SK-N-SH treated with all-trans-retinoic acid at 6 μM for 48 hours (cell line): ENCODE data around the gene ZDHHC3.

Source experiments
- ATAC-seq: fragments of 200-7000 bp; cut with Tn5 transposase; 3 replicates; pipeline ENCODE4 v1.9.1; 2020; ENCODE audit warnings: mild to moderate bottlenecking, moderate library complexity
- ARNTL ChIP-seq: fragments of 450-650 bp; formaldehyde crosslinking; IDR thresholded peaks from 2 replicates; pipeline ENCODE4 v1.5.0; 2020; ENCODE audit warnings: low read depth, mild to moderate bottlenecking, moderate library complexity, borderline replicate concordance
- BACH2 ChIP-seq: fragments of 250-450 bp; sonication (Bioruptor Pico); IDR thresholded peaks from 2 replicates; pipeline ENCODE4 v1.9.0; 2021; ENCODE audit warnings: mild to moderate bottlenecking, borderline replicate concordance
- CSDC2 ChIP-seq: fragments of 250-450 bp; sonication (Bioruptor Pico); IDR thresholded peaks from 2 replicates; pipeline ENCODE4 v1.5.0; 2020; ENCODE audit warnings: mild to moderate bottlenecking, moderate library complexity
- GLIS3 ChIP-seq: fragments of 250-450 bp; sonication (Bioruptor Pico); IDR thresholded peaks from 2 replicates; pipeline ENCODE4 v1.5.0; 2020; ENCODE audit warnings: mild to moderate bottlenecking, moderate library complexity
- ISL1 ChIP-seq: fragments of 250-450 bp; sonication (Bioruptor Pico); IDR thresholded peaks from 2 replicates; pipeline ENCODE4 v2.1.2; 2022; ENCODE audit warnings: mild to moderate bottlenecking, moderate library complexity
- OSR1 ChIP-seq: fragments of 250-450 bp; sonication (Bioruptor Pico); IDR thresholded peaks from 2 replicates; pipeline ENCODE4 v1.8.0; 2022; ENCODE audit warnings: moderate library complexity, mild to moderate bottlenecking, inconsistent platforms
- PPARA ChIP-seq: fragments of 250-450 bp; sonication (Bioruptor Pico); IDR thresholded peaks from 2 replicates; pipeline ENCODE4 v1.5.0; 2020; ENCODE audit warnings: mild to moderate bottlenecking, borderline replicate concordance
- RARB ChIP-seq: fragments of 250-450 bp; sonication (Bioruptor Pico); IDR thresholded peaks from 2 replicates; pipeline ENCODE4 v1.8.0; 2021; ENCODE audit warnings: mild to moderate bottlenecking, moderate library complexity
- SNAI2 ChIP-seq: fragments of 250-450 bp; sonication (Bioruptor Pico); IDR thresholded peaks from 2 replicates; pipeline ENCODE4 v1.5.0; 2020; ENCODE audit warnings: mild to moderate bottlenecking, moderate library complexity
- TCF4 ChIP-seq: fragments of 250-450 bp; sonication (Bioruptor Pico); IDR thresholded peaks from 2 replicates; pipeline ENCODE4 v1.8.0; 2021; ENCODE audit warnings: mild to moderate bottlenecking, moderate library complexity, borderline replicate concordance
- TOX ChIP-seq: fragments of 250-450 bp; sonication (Bioruptor Pico); IDR thresholded peaks from 2 replicates; pipeline ENCODE4 v1.8.0; 2021; ENCODE audit warnings: mild to moderate bottlenecking, moderate library complexity, borderline replicate concordance
- ZC3H10 ChIP-seq: fragments of 250-450 bp; sonication (Bioruptor Pico); IDR thresholded peaks from 2 replicates; pipeline ENCODE4 v1.5.1; 2021; ENCODE audit warnings: mild to moderate bottlenecking, moderate library complexity
- ZFP3 ChIP-seq: fragments of 250-450 bp; sonication (Bioruptor Pico); IDR thresholded peaks from 2 replicates; pipeline ENCODE4 v1.5.0; 2020; ENCODE audit warnings: mild to moderate bottlenecking, moderate library complexity
- ZFP30 ChIP-seq: fragments of 450-650 bp; formaldehyde crosslinking; IDR thresholded peaks from 2 replicates; pipeline ENCODE4 v1.5.0; 2022; ENCODE audit warnings: mild to moderate bottlenecking, moderate library complexity
- ZNF565 ChIP-seq: fragments of 450-650 bp; formaldehyde crosslinking; conservative IDR thresholded peaks from 2 replicates; pipeline ENCODE4 v1.5.0; 2020; ENCODE audit warnings: low read depth, mild to moderate bottlenecking, moderate library complexity
- ZNF70 ChIP-seq: fragments of 450-650 bp; formaldehyde crosslinking; IDR thresholded peaks from 2 replicates; pipeline ENCODE4 v1.5.0; 2020; ENCODE audit warnings: mild to moderate bottlenecking, moderate library complexity
- ZNF8 ChIP-seq: fragments of 450-650 bp; formaldehyde crosslinking; IDR thresholded peaks from 2 replicates; pipeline ENCODE4 v1.5.0; 2020; ENCODE audit warnings: mild to moderate bottlenecking, moderate library complexity
- TF ChIP-seq, protein P1 (sequence below): fragments of 250-450 bp; sonication (Bioruptor Pico); IDR thresholded peaks from 2 replicates; pipeline ENCODE4 v1.5.1; 2021; ENCODE audit warnings: mild to moderate bottlenecking, moderate library complexity
- TF ChIP-seq, protein P2 (sequence below): fragments of 250-450 bp; sonication (Bioruptor Pico); IDR thresholded peaks from 2 replicates; pipeline ENCODE4 v1.8.0; 2020; ENCODE audit warnings: mild to moderate bottlenecking, moderate library complexity, borderline replicate concordance
- TF ChIP-seq, protein P3 (sequence below): fragments of 250-450 bp; sonication (Bioruptor Pico); IDR thresholded peaks from 2 replicates; pipeline ENCODE4 v1.5.1; 2020; ENCODE audit warnings: low read depth, mild to moderate bottlenecking, moderate library complexity
- TF ChIP-seq, protein P4 (sequence below): fragments of 250-450 bp; sonication (Bioruptor Pico); IDR thresholded peaks from 2 replicates; pipeline ENCODE4 v1.5.0; 2020; ENCODE audit warnings: mild to moderate bottlenecking, moderate library complexity

The ZDHHC3 gene

DNA sequence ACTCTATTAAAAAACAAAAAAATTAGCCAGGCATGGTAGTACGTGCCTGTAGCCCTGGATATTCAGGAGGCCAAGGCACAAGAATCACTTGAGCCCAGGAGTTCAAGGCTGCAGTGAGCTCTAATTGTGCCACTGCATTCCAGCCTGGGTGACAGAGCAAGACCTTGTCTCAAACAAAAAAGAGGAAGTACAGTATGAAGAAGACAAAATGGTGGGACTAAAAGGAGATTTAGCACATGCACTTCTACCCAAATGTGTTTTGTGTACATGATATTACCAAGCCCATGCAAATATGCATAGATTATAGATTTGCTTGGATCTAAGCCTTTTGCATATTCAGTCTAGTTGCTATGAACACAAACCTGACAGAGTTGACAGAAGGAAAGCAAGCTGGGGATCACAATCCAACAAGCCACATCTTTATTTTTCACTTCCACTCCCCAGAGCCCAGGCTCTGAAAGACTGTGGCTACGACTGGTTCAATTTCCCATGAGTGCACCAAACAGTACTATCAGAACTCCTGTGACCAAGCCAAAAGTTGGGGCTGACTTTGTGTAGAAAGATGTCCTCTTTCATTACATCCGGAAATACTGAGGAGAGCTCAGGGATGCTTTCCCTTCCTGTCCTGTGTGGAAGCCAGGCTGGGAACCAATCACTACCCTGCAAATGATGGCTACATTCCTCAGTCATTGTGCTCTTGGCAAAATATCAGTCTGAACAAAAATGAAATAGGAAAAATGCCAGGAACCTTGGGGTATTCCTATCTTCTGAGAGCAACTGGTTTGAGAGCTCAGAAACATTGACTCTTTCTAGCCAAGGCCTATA is 52.1 kb downstream of the ZDHHC3 start:
- peak; percentile 89 for ATAC-seq

DNA sequence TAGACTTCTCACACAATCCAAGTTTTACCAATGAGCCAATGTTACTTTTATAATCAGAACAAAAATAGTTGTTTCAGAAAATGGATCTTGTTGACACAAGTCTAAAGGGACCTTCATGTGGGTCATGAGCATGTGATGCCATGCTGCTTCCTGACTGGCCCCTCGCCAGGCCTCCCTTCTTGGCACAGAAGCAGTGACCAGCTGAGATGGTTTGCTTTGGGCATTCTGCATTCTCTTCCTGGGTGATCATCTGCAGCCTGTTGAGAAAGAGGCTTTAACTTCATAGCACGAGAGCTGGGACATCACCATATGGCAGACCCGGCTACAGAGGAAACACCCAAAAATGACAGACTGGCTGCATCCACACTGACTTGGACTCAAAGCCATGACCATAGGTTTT is 55.9 kb downstream of the ZDHHC3 start:
- TF ChIP-seq ARNTL (CRISPR knock-in tag) (no peak), OSR1 (no peak), TOX (no peak), ZNF70 (CRISPR knock-in tag) (no peak), ZC3H10 (no peak), RARB (CRISPR knock-in tag) (no peak), ZFP3 (no peak), BACH2 (CRISPR knock-in tag) (no peak), CSDC2 (CRISPR knock-in tag) (no peak), ZFP30 (CRISPR knock-in tag) (no peak), TCF4 (CRISPR knock-in tag) (no peak), ZNF565 (no peak), GLIS3 (CRISPR knock-in tag) (no peak), ZNF8 (CRISPR knock-in tag) (no peak), PPARA (CRISPR knock-in tag) (no peak), SNAI2 (no peak)
- TF ChIP-seq, protein P1, sequence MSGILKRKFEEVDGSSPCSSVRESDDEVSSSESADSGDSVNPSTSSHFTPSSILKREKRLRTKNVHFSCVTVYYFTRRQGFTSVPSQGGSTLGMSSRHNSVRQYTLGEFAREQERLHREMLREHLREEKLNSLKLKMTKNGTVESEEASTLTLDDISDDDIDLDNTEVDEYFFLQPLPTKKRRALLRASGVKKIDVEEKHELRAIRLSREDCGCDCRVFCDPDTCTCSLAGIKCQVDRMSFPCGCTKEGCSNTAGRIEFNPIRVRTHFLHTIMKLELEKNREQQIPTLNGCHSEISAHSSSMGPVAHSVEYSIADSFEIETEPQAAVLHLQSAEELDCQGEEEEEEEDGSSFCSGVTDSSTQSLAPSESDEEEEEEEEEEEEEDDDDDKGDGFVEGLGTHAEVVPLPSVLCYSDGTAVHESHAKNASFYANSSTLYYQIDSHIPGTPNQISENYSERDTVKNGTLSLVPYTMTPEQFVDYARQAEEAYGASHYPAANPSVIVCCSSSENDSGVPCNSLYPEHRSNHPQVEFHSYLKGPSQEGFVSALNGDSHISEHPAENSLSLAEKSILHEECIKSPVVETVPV (CRISPR knock-in tag), result no peak
- TF ChIP-seq, protein P2, sequence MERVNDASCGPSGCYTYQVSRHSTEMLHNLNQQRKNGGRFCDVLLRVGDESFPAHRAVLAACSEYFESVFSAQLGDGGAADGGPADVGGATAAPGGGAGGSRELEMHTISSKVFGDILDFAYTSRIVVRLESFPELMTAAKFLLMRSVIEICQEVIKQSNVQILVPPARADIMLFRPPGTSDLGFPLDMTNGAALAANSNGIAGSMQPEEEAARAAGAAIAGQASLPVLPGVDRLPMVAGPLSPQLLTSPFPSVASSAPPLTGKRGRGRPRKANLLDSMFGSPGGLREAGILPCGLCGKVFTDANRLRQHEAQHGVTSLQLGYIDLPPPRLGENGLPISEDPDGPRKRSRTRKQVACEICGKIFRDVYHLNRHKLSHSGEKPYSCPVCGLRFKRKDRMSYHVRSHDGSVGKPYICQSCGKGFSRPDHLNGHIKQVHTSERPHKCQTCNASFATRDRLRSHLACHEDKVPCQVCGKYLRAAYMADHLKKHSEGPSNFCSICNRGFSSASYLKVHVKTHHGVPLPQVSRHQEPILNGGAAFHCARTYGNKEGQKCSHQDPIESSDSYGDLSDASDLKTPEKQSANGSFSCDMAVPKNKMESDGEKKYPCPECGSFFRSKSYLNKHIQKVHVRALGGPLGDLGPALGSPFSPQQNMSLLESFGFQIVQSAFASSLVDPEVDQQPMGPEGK, result no peak
- TF ChIP-seq, protein P3, sequence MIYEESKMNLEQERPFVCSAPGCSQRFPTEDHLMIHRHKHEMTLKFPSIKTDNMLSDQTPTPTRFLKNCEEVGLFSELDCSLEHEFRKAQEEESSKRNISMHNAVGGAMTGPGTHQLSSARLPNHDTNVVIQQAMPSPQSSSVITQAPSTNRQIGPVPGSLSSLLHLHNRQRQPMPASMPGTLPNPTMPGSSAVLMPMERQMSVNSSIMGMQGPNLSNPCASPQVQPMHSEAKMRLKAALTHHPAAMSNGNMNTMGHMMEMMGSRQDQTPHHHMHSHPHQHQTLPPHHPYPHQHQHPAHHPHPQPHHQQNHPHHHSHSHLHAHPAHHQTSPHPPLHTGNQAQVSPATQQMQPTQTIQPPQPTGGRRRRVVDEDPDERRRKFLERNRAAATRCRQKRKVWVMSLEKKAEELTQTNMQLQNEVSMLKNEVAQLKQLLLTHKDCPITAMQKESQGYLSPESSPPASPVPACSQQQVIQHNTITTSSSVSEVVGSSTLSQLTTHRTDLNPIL, result no peak
- ATAC-seq, result no peak

More for the DNA sequence above, 52.1 kb downstream of the ZDHHC3 start:
- no peak for TF ChIP-seq PPARA (CRISPR knock-in tag)
- TF ChIP-seq ZFP3, result no peak
- no peak for TF ChIP-seq ZFP30 (CRISPR knock-in tag)
- no peak for TF ChIP-seq ARNTL (CRISPR knock-in tag)
- TF ChIP-seq, protein P3, result no peak
- no peak for TF ChIP-seq ISL1 (CRISPR knock-in tag)
- no peak for TF ChIP-seq GLIS3 (CRISPR knock-in tag)
- no peak for TF ChIP-seq ZC3H10
- no peak for TF ChIP-seq TOX
- TF ChIP-seq SNAI2, result no peak
- TF ChIP-seq, protein P1 (CRISPR knock-in tag), result no peak
- no peak for TF ChIP-seq OSR1
- TF ChIP-seq, protein P4, sequence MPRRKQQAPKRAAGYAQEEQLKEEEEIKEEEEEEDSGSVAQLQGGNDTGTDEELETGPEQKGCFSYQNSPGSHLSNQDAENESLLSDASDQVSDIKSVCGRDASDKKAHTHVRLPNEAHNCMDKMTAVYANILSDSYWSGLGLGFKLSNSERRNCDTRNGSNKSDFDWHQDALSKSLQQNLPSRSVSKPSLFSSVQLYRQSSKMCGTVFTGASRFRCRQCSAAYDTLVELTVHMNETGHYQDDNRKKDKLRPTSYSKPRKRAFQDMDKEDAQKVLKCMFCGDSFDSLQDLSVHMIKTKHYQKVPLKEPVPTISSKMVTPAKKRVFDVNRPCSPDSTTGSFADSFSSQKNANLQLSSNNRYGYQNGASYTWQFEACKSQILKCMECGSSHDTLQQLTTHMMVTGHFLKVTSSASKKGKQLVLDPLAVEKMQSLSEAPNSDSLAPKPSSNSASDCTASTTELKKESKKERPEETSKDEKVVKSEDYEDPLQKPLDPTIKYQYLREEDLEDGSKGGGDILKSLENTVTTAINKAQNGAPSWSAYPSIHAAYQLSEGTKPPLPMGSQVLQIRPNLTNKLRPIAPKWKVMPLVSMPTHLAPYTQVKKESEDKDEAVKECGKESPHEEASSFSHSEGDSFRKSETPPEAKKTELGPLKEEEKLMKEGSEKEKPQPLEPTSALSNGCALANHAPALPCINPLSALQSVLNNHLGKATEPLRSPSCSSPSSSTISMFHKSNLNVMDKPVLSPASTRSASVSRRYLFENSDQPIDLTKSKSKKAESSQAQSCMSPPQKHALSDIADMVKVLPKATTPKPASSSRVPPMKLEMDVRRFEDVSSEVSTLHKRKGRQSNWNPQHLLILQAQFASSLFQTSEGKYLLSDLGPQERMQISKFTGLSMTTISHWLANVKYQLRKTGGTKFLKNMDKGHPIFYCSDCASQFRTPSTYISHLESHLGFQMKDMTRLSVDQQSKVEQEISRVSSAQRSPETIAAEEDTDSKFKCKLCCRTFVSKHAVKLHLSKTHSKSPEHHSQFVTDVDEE (CRISPR knock-in tag), result no peak
- no peak for TF ChIP-seq CSDC2 (CRISPR knock-in tag)
- TF ChIP-seq, protein P2, result no peak
- TF ChIP-seq, all 23 proteins: peak for 0
